ENCODE results near the gene STX16. TPM values are rescaled to one million over a fixed set of nuclear protein-coding genes. Genes with fewer than 3 reads are reported as not detected.

STX16 gene
- total RNA-seq, 1 donor from 2014 or later: 67.8 TPM

DNA sequence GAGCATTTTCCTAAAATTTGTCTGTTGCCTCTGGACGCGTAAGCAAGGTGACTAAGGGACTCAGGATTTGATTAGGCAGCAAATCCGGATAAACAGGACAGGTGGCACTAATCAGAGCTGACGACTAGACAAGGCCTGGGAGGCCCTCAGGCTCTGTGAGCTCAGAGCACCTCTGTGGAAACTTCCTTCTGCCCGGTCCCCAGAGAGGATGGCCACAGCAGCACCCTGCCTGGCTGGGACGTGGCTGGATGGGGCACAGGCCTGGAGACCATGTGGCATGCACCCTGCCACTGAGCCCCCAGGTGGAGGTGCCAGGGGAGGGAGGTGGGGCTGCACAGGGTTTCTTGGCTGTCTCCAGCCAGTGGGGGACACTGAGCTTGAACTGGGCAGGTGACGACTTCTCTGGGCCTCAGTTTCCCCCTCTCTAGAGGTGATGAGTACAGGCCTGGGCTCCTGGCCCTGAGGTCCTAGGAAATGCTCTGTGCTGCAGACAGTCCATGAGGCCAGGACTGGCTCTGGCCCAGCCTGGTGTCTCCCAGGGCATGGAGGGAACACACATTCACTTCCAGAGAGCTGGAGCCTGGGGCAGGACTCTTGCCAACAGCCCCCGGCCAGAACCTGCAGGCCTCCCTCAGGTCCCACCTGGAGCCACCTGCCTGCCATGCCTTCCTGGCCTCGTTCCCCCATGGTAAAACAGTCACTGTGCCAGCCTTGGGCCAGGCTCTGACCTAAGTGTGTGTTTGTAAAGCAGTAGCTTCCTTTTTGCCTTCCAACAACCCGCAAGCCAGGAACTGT lies 39.6 kb upstream of the STX16 start:
- H3K4me3 ChIP-seq: no peak overlapping the region
- TF ChIP-seq, protein P1, sequence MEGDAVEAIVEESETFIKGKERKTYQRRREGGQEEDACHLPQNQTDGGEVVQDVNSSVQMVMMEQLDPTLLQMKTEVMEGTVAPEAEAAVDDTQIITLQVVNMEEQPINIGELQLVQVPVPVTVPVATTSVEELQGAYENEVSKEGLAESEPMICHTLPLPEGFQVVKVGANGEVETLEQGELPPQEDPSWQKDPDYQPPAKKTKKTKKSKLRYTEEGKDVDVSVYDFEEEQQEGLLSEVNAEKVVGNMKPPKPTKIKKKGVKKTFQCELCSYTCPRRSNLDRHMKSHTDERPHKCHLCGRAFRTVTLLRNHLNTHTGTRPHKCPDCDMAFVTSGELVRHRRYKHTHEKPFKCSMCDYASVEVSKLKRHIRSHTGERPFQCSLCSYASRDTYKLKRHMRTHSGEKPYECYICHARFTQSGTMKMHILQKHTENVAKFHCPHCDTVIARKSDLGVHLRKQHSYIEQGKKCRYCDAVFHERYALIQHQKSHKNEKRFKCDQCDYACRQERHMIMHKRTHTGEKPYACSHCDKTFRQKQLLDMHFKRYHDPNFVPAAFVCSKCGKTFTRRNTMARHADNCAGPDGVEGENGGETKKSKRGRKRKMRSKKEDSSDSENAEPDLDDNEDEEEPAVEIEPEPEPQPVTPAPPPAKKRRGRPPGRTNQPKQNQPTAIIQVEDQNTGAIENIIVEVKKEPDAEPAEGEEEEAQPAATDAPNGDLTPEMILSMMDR (IDR thresholded peaks at IDR 0.05): no peak

DNA sequence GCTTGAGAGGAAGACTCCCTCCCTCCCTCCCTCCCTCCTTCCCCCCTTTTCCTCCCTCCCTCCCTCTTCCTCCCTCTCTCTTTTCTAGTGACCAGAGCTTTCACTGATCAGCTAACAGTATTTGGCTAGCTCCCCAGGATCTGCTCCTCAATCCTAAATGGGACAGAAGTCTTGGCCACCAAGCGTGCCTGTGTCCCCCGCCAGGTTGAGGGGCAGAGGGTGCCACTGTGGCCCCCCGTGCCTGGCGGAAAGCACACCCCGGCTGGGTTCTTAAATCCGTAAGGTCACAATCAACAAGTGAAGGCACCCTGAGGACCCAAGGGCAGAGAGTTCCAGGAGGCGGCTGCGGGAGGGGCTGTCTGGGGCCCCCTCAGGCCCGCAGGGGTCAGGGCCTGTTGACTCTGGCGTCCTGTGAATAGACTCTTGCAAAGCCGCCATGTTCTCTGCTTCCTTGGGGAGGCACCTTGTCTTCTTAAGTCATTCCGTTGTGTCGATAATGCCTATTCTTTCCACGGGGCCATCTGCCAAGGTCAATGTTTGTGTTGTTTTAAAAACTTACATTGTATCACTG lies 38.9 kb upstream of the STX16 start:
- H3K9me3 ChIP-seq: no peaks in the 10 kb centered on the region
- DNase-seq: no peak
- no peak for ATAC-seq
- no peaks in the 10 kb centered on the region for H3K4me1 ChIP-seq
- no peaks in the 10 kb centered on the region for H3K36me3 ChIP-seq
- H3K4me3 ChIP-seq: no peak overlapping the region
- H3K27me3 ChIP-seq (ENCODE audit: low read depth): peaks cover 5% of the 10 kb centered on the region
- intact Hi-C loops (cut with DNase I): no loop called here
- TF ChIP-seq, protein P1 (IDR thresholded peaks at IDR 0.05): no peak
- no peak overlapping the region for H3K27ac ChIP-seq

More for the DNA sequence above, 39.6 kb upstream of the STX16 start:
- H3K4me1 ChIP-seq: no peaks in the 10 kb centered on the region
- no peaks in the 10 kb centered on the region for H3K36me3 ChIP-seq
- no peaks in the 10 kb centered on the region for H3K9me3 ChIP-seq
- H3K27ac ChIP-seq: no peak overlapping the region
- peaks cover 5% of the 10 kb centered on the region for H3K27me3 ChIP-seq (ENCODE audit: low read depth)
- DNase-seq: no peak
- intact Hi-C loops (cut with DNase I): no loop called here
- ATAC-seq: no peak

DNA sequence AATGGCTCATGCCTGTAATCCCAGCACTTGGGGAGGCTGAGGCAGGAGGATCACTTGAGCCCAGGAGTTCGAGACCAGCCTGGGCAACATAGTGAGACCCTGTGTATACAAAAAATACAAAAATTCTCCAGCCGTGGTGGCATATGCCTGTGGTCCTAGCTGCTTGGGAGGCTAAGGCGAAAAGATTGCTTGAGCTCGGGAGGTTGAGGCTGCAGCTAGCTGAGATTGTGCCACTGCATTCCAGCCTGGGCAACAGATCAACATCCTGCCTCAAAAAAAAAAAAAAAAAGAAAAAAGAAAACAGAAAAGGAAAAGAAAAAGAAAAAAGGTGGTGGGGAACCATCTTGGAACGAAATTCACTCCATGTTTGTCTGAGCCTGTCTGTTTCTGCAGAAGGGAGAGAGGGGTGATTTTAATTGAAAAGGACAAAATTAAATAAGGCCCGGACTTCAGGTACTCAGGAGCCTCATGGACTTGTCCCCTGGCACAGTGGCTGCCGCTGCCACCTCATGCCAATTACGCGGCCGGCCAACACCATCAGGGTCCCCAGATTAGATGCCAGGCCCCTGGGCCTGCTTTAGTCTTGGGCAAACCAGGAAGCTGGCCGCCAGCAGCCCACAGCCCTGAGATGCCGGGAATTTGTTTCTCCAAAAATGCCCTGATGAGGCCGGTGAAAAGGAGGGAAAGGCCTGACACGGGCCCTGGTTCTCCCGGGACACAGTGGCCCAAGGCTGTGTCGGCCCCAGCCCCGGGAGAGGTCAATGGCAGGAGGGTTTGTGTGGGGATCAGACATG lies 37.8 kb upstream of the STX16 start:
- no peak overlapping the region for H3K4me3 ChIP-seq
- DNase-seq: peak; percentile 28
- no peak for ATAC-seq
- no peaks in the 10 kb centered on the region for H3K27me3 ChIP-seq (ENCODE audit: low read depth)
- no peaks in the 10 kb centered on the region for H3K36me3 ChIP-seq
- no peak overlapping the region for H3K27ac ChIP-seq
- no peaks in the 10 kb centered on the region for H3K4me1 ChIP-seq
- TF ChIP-seq, protein P1 (IDR thresholded peaks at IDR 0.05): no peak
- intact Hi-C loops (cut with DNase I): no loop called here
- H3K9me3 ChIP-seq: no peaks in the 10 kb centered on the region

DNA sequence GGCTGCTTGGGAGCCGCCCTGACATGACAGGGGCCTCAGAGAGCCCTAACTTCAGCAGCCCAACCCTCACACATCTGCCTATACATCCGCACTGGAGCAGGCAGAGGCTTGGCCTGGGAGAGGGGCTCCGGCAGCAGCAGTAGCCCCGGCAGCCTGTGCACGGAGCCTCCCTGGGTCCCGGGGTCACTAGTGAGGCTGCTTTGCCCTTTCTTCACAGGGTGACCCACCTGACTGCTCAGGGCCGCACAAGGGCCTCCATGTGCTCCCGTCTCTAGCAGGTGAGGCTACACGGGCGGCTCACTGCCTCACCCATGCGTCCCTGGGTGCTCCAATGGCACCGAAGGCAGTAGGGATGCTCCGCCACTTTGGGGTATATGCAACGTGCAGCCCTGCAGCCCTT lies 36.7 kb upstream of the STX16 start:
- ATAC-seq (no peak), DNase-seq (peak; percentile 16)
- Histone ChIP-seq H3K9me3 (no peaks in the 10 kb centered on the region), H3K27me3 (ENCODE audit: low read depth) (peaks cover 8% of the 10 kb centered on the region), H3K36me3 (no peaks in the 10 kb centered on the region), H3K4me1 (no peaks in the 10 kb centered on the region), H3K4me3 (no peak overlapping the region), H3K27ac (no peak overlapping the region)
- intact Hi-C loops (cut with DNase I): no loop called here
- TF ChIP-seq, protein P1 (IDR thresholded peaks at IDR 0.05): no peak

DNA sequence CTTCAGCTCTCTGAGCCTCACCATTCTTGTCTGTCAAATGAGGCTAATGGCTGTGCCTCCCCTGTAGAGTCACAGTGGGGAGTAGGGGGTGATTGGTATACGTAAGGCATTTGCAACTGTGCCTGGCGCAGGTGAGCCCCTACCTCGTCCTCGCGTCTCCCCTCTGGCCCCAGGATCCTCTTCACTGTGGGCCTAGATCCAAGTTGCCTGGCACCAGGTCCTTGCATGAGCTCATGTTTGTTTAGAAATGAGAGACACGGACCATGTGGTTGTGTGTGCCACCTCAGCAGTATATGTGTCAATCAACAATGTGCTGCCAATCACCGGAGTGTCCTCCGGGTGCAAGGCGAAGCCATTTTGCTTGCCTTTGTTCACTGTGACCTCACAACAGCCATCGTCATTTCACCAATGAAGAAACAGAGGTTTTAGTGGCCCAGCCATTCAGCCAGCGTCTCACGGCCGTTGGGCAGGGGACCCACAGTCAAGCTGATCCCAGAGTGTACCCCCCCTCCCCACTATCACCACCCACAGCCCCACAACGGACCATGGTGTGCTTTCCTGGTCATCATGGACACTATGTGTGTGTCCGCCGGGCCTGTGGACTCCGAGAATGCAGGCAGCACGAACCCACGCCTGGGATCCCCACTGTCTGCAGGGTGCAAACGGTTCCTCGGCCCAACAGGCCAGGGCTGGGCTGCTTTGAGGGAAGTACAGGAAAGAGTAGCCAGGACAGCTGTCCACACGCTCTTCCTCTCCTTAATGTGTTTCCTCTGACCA lies 35.9 kb upstream of the STX16 start:
- ATAC-seq: no peak
- H3K36me3 ChIP-seq: no peaks in the 10 kb centered on the region
- H3K4me3 ChIP-seq: no peak overlapping the region
- intact Hi-C loops (cut with DNase I): no loop called here
- peak; percentile 45 for DNase-seq
- no peak overlapping the region for H3K27ac ChIP-seq
- H3K4me1 ChIP-seq: no peaks in the 10 kb centered on the region
- peaks cover 10% of the 10 kb centered on the region for H3K27me3 ChIP-seq (ENCODE audit: low read depth)
- TF ChIP-seq, protein P1 (IDR thresholded peaks at IDR 0.05): no peak
- H3K9me3 ChIP-seq: no peaks in the 10 kb centered on the region

Data from lower lobe of right lung (tissue), 2 donors.